GM20000 (cell line): ENCODE data around the gene CBLN3.
"Not testable (repeated sequence)": the region's sequence is repeated elsewhere in the genome, so short reads cannot be mapped to it uniquely, and the experiment has no call there.

Experiments
- DNase-seq: peaks from one replicate; pipeline ENCODE4 v3.0.0; 2012; ENCODE audit warnings: low spot score
- TF ChIP-seq, protein P1 (sequence below): IDR thresholded peaks from 2 replicates; pipeline ENCODE4 v1.5.1; 2012; ENCODE audit warnings: mild to moderate bottlenecking, control low read depth; ENCODE audit errors: extremely low read depth, missing control alignments

The CBLN3 gene

GRCh38 chr14:24463017-24463883 is 33.8 kb upstream of the CBLN3 start:
- DNase-seq, result no peak
- TF ChIP-seq, protein P1, sequence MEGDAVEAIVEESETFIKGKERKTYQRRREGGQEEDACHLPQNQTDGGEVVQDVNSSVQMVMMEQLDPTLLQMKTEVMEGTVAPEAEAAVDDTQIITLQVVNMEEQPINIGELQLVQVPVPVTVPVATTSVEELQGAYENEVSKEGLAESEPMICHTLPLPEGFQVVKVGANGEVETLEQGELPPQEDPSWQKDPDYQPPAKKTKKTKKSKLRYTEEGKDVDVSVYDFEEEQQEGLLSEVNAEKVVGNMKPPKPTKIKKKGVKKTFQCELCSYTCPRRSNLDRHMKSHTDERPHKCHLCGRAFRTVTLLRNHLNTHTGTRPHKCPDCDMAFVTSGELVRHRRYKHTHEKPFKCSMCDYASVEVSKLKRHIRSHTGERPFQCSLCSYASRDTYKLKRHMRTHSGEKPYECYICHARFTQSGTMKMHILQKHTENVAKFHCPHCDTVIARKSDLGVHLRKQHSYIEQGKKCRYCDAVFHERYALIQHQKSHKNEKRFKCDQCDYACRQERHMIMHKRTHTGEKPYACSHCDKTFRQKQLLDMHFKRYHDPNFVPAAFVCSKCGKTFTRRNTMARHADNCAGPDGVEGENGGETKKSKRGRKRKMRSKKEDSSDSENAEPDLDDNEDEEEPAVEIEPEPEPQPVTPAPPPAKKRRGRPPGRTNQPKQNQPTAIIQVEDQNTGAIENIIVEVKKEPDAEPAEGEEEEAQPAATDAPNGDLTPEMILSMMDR, result no peak

- TF ChIP-seq, protein P1, result no peak
- no peak for DNase-seq
Measured at GRCh38 chr14:24461336-24461735, 31.9 kb upstream of the CBLN3 start.

DNA sequence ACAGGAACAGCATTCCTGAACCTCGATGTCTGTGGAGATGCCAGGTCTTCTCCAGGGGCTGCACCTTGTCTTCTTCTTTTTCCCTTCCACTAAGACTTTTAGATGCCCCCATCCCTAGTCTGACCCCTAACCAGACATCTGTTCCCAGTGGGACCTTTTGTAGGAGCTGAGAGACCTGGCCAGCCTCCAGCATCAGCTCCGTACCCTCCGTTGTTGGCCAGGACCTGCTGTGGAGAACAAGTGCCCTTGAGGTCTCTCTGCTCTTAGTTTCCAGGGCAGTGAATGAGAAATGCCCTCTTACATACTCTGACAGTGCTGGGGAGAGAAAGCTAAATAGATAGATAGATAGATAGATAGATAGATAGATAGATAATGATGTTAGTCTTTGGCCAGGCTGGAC is 29.9 kb upstream of the CBLN3 start:
- no peak for DNase-seq
- TF ChIP-seq, protein P1, result no peak

- TF ChIP-seq, protein P1, result no peak
Measured at GRCh38 chr14:24458736-24459135, 29.3 kb upstream of the CBLN3 start.

GRCh38 chr14:24456980-24457379 is 27.5 kb upstream of the CBLN3 start:
- DNase-seq, result no peak
- TF ChIP-seq, protein P1, result no peak

More at GRCh38 chr14:24458736-24459135, 29.3 kb upstream of the CBLN3 start:
- no peak for DNase-seq

DNA sequence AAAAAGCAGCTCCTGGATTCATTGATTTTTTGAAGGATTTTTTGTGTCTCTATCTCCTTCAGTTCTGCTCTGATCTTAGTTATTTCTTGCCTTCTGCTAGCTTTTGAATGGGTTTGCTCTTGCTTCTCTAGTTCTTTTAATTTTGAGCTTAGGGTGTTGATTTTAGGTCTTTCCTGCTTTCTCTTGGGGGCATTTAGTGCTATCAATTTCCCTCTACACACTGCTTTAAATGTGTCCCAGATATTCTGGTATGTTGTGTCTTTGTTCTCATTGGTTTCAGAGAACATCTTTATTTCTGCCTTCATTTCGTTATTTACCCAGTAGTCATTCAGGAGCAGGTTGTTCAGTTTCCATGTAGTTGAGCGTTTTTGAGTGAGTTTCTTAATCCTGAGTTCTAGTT is 21.4 kb upstream of the CBLN3 start:
- not testable (repeated sequence) for DNase-seq

GRCh38 chr14:24443053-24443665 is 13.7 kb upstream of the CBLN3 start:
- TF ChIP-seq, protein P1, result no peak
- no peak for DNase-seq
